Activated naive CD4-positive, alpha-beta T cell treated with anti-CD3 and anti-CD28 coated beads, Interleukin-2, amount 50 U/mL, for 16 hours (primary cell): ENCODE results near the gene ELN.
"Not testable (repeated sequence)": the region's sequence is repeated elsewhere in the genome, so short reads cannot be mapped to it uniquely, and the experiment has no call there.

Experiments
- DNase-seq: peaks from one replicate; pipeline ENCODE4 v3.0.0-alpha.2; 2020

ELN gene

GRCh38 chr7:74001150-74001494 lies 26.9 kb upstream of the ELN start:
- DNase-seq, result no peak

- DNase-seq, result no peak
These were observed 25.4 kb upstream of the ELN start for GRCh38 chr7:74002474-74003017.

GRCh38 chr7:74003621-74004020 lies 24.4 kb upstream of the ELN start:
- no peak for DNase-seq

- no peak for DNase-seq
These were observed 21.9 kb upstream of the ELN start for GRCh38 chr7:74006032-74006431.

- DNase-seq, result no peak
These were observed 21.3 kb upstream of the ELN start for GRCh38 chr7:74006451-74007241.

- no peak for DNase-seq
These were observed 20.8 kb upstream of the ELN start for GRCh38 chr7:74007242-74007567.

- DNase-seq, result no peak
These were observed 19.3 kb upstream of the ELN start for GRCh38 chr7:74008687-74009086.

GRCh38 chr7:74009719-74010118 lies 18.3 kb upstream of the ELN start:
- no peak for DNase-seq

GRCh38 chr7:74010407-74010806 lies 17.6 kb upstream of the ELN start:
- no peak for DNase-seq

GRCh38 chr7:74011421-74011820 lies 16.6 kb upstream of the ELN start:
- not testable (repeated sequence) for DNase-seq

- DNase-seq, result no peak
These were observed 15.1 kb upstream of the ELN start for GRCh38 chr7:74012842-74013249.

- DNase-seq, result no peak
These were observed 14.3 kb upstream of the ELN start for GRCh38 chr7:74013539-74014272.

- no peak for DNase-seq
These were observed 13.0 kb upstream of the ELN start for GRCh38 chr7:74014931-74015330.

- DNase-seq, result no peak
These were observed 12.3 kb upstream of the ELN start for GRCh38 chr7:74015670-74016069.

- no peak for DNase-seq
These were observed 10.8 kb upstream of the ELN start for GRCh38 chr7:74017125-74017524.

- no peak for DNase-seq
These were observed 9.6 kb upstream of the ELN start for GRCh38 chr7:74018246-74018895.

GRCh38 chr7:74019149-74019548 lies 8.8 kb upstream of the ELN start:
- DNase-seq, result no peak

- no peak for DNase-seq
These were observed 7.6 kb upstream of the ELN start for GRCh38 chr7:74020390-74020789.

- no peak for DNase-seq
These were observed 6.2 kb upstream of the ELN start for GRCh38 chr7:74021546-74022320.

- no peak for DNase-seq
These were observed 5.5 kb upstream of the ELN start for GRCh38 chr7:74022507-74022906.

GRCh38 chr7:74023092-74023536 lies 4.9 kb upstream of the ELN start:
- no peak for DNase-seq

GRCh38 chr7:74023786-74024185 lies 4.2 kb upstream of the ELN start:
- DNase-seq, result no peak

- no peak for DNase-seq
These were observed 2.8 kb upstream of the ELN start for GRCh38 chr7:74025146-74025545.
